Measurements from ENCODE around the gene VAV3.

DNA sequence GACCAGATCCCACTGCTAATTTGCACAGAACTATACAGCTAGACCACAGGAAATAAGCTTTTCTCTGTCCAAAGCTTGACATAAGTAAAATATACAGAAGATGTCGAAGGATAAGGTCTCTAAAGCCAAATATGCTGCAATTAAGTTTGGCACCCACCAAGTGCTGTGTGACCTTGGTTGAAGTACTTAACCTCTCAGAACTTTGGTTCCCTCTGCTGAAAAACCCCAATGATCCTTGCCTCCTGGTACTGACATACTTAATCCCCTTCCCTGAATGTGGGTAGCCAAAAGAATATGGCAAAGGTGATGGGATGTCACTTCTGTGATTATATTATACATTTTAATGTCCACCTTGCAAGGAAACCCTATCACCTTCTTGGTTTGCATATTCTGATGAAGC, 290.5 kb downstream of the VAV3 start:
- TF ChIP-seq MEIS2 (CRISPR knock-in tag; IDR thresholded peaks at IDR 0.05) (no peak), ZNF782 (CRISPR knock-in tag; IDR thresholded peaks at IDR 0.05; ENCODE audit: borderline replicate concordance) (no peak), NFIC (IDR thresholded peaks at IDR 0.05; ENCODE audit: low read length) (no peak), RFX5 (IDR thresholded peaks at IDR 0.05; ENCODE audit: low read depth, low read length) (no peak)
